HUDEP-2 (cell line): ENCODE measurements around the gene ARMH2.
"Not testable (repeated sequence)": the region's sequence is repeated elsewhere in the genome, so short reads cannot be mapped to it uniquely, and the experiment has no call there.

Experiments
- DNase-seq, 76 experiments: peaks; one replicate each; lab custom pipeline; 2025; ENCODE audit not compliant: unreplicated experiment in 76 of 76; lab: John Stamatoyannopoulos, UW

ARMH2 gene

DNA sequence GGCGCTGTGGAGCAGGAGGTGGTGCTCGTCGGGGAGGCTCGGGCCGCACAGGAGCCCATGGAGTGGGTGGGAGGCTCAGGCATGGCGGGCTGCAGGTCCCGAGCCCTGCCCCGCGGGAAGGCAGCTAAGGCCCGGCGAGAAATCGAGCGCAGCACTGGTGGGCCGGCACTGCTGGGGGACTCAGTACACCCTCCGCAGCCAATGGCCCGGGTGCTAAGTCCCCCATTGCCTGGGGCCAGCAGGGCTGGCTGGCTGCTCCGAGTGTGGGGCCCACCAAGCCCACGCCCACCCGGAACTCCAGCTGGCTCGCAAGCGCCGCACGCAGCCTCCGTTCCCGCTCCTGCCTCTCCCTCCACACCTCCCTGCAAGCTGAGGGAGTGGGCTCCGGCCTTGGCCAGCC lies 32.7 kb downstream of the ARMH2 start:
- DNase-seq: not testable (repeated sequence)

DNA sequence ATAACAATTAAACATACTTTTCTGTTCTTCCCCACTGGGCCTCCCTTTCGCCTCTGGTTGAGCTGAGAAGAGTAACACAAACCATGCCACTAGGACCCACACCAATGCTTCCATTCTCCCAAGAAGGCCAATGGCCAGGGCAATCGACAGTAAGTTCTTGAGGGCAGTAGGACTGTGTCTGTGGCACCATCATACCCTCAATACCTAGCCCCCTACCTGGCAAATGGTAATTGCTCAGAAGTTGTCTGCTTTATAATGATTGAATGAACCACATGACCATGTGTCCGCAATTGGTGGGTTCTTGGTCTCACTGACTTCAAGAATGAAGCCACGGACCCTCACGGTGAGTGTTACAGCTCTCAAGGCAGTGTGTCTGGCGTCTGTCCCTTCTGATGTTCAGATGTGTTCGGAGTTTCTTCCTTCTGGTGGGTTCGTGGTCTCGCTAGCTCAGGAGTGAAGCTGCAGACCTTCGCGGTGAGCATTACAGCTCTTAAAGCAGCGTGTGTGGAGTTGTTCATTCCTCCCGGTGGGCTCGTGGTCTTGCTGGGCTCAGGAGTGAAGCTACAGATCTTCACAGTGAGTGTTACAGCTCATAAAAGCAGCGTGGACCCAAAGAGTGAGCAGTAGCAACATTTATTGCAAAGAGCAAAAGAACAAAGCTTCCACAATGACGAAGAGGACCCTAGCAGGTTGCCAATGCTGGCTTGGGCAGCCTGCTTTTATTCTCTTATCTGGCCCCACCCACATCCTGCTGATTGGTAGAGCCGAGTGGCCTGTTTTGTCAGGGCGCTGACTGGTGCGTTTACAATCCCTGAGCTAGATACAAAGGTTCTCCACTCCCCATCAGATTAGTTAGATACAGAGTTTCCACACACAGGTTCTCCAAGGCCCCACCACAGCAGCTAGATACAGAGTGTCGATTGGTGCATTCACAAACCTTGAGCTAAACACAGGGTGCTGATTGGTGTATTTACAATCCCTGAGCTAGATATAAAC lies 33.6 kb downstream of the ARMH2 start:
- not testable (repeated sequence) for DNase-seq

DNA sequence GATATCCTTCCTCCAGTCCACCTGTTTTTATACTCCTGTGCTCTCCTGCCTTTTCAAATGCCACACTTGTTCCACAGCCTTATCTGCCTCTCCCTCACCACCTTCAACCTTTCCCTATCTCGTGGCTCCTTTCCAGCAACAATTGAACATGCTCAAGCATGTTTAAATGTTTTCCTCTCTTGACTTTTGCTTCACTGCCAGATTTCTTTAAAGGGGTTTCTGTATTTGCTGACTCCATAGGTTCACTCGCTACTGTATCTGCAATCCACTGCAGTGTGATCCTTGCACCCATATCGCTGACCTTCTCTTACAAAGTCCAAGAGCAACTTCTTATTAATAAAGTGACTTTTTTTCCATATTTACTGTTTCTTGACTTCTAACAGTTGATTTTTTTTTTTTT lies 35.1 kb downstream of the ARMH2 start:
- DNase-seq: peak in 15 of 76 experiments; percentile 11 to 51 (median 27)

DNA sequence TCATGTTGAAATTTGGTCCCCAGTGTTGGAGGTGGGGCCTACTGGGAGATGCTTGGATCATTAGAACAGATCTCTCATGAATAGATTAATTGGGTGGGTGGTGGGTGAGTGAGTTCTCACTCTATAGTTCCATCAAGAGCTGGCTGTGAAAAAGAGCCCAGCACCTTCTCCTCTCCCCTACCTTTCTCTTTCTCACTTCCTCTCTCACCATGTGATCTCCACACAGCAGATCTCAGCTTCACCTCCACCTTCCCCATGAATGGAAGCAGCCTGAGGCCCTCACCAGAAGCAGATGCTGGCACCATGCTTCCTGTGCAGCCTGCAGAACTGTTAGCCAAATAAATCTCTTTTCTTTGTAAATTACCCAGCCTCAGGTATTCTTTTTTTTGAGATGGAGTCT lies 36.9 kb downstream of the ARMH2 start:
- DNase-seq: no peak

DNA sequence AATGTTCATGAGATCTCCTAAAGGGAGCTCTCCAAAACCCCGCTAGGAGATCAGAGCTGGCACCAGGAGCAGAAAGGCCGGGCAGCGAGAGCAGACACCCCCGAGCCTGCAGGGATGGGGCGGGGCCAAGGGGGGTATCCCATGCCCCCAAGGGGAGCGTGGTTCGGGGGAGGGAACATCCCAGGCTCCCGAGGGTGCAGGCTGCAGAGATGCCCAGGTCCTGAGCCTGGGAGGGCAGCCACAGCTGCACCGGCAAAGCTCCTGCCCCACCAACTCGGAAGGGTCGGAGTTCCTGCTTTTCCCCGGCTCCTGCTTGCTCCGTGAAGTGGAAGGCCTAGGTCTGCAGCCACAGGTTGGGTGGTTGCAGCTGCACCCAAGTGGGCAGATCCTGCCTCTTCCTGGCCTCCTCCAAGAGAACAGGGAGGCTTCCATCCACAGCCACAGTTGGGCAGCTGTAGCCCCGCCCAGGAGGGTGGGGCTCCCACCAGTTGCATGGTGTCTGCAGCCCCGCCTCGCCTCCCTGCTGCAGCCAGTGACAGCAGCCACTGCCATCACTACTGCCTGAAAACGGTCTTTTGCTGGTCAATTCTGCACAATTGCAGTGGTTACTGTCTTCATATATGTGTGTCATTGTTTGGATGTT lies 37.4 kb downstream of the ARMH2 start:
- DNase-seq: peak in 46 of 76 experiments; percentile 19 to 62 (median 41)

DNA sequence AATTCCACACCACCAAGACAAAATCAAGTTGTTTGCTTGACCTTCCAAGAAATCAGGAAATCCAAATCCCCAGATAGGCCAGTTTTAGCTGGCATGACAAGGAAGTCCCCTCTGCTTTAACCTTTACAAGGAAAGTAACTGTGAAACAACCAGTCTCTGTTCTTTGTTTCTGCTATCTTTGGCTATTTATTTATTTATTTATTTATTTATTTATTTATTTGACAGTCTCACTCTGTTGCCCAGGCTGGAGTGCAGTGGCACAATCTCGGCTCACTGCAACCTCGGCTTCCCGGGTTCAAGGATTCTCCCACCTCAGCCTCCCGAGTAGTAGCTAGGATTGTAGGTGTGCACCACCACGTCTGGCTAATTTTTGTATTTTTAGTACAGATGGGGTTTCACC lies 38.5 kb downstream of the ARMH2 start:
- no peak for DNase-seq

DNA sequence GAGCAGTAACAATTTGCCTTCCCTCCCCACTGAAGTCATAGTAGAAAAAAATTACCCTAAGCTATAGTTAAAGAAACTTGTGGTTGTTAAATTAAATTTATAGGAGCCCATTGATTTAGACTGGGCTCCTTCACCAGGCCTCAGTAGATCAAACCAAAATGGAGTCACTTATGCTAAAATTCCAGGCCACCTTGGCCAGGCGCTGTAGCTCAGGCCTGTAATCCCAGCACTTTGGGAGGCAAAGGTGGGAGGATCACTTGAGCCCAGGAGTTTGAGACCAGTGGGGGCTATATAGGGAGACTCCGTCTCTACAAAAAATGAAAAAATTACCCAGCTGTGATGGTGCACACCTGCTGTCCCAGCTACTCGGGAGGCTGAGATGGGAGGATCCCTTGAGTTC lies 39.0 kb downstream of the ARMH2 start:
- DNase-seq: no peak

DNA sequence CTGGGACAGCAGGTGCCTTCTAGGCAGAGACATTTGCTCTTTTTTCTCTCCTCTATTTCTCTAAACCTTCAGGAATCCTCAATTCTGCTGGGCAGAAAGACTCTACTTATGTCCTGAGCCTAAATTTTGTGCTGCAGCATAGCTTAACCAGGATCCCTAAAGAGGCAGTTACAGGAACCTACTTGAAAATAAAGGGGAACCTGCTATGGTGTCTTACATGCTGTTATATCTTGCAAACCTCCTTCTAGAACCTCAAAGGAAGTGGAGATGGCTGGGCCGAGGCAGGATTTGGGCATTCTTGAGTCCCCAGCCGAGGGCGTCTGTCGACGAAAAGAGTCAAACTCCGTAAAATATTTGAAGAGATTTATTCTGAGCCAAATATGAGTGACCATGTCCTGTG lies 41.1 kb downstream of the ARMH2 start:
- no peak for DNase-seq

DNA sequence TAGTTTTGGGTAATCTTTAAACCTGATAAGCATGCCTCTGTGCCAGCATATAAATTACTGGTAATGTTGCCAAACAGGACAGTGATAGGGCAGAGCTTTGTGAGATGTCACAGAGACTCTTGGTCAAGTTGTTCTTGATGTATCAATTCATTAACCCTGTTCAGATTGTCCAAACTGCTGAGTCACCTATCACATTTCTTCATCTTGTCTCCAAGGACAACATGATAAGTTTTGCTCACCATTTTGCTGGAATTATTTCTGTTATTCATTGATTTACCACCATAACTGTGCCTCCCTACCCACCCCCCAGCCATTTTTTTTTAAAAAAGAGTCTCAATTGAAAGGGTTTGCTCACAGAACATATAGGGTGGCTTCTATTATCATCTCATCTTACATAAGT lies 43.4 kb downstream of the ARMH2 start:
- peak in 32 of 76 experiments; percentile 8 to 68 (median 48) for DNase-seq

DNA sequence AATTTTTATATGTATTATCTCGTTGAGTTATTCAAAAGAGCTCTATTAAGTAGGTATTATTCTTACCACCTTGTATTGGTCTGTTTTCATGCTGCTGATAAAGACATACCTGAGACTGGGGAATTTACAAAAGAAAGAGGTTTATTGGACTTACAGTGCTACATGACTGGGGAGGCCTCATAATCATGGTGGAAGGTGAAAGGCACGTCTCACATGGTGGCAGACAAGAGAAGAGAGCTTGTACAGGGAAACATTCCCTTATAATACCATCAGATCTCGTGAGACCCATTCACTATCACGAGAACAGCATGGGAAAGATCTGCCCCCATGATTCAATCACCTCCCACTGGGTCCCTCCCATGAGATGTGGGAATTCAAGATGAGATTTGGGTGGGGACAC lies 44.3 kb downstream of the ARMH2 start:
- DNase-seq: not testable (repeated sequence)

DNA sequence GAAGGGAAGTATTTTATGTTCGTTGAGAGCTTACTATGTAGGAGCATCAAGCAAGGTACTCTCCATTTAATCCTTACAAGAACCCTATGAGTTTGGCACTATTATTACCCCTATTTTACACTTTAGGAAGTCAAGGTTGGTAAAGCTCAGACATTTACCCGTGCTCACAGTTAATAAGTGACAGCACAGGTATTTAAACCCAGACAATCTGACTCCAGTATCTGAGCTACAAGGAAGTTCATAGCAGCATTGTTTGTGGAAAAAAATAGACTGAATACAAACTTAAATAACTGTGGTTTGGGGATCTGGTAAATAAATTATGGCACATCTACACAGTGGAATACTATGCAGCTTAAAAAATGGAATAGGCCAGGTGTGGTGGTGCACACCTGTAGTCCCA lies 45.2 kb downstream of the ARMH2 start:
- DNase-seq: no peak

DNA sequence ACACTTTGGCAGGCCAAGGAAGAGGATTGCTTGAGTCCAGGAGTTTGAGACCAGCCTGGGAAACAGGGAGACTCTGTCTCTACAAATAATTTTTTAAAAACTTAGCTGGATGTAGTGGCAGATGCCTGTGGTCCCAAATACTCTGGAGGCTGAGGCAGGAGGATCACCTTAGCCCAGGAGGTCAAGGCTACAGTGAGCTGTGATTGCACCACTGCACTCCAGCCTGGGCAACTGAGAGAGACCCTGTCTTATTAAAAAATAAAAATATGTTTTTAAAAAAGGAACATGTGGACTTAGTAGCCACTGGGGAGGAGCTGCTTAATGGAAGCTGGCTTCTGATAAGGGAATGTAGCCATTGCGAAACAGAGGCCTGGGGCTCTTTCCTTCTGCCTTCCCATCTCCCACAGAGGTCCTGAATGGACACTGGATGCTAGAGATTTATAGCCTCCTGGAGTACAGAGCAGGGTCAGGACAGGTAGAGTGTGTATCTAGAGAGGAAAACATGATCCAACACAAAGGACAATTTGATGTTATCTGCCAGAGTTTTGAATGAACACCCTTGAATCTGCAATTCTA lies 45.7 kb downstream of the ARMH2 start:
- DNase-seq: no peak

DNA sequence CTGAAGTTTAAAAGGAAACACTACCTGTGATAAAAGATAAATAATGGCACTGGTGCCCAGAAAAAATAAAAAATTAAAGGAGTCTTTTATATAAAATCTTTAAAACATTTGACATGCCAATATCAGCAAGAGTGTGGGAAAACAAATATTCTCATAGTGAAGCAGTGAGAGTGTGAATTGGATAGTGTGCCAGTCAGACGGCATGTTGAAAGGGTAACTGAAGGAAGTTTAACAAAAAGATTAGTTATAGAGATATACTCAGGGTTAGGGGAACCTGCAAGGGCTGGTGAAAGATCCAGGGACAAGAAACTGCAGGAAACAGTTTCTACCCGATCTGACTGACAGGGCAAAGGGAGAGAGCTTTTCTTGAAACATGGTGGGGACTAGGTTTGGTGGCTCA lies 46.2 kb downstream of the ARMH2 start:
- no peak for DNase-seq

DNA sequence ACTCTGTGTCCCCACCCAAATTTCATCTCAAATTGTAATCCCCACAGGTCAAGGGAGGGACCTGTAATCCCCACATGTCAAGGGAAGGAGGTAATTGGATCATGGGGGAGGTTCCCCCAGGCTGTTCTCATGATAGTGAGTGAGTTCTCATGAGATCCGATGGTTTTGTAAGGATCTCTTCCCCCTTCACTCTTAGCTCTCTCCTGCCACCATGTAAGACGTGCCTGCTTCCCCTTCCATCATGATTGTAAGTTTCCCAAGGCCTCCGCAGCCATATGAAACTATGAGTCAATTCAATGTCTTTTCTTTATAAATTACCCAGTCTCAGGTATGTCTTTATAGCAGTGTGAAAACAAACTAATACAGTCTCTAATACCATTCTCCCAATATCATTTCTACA lies 47.8 kb downstream of the ARMH2 start:
- DNase-seq: not testable (repeated sequence)

DNA sequence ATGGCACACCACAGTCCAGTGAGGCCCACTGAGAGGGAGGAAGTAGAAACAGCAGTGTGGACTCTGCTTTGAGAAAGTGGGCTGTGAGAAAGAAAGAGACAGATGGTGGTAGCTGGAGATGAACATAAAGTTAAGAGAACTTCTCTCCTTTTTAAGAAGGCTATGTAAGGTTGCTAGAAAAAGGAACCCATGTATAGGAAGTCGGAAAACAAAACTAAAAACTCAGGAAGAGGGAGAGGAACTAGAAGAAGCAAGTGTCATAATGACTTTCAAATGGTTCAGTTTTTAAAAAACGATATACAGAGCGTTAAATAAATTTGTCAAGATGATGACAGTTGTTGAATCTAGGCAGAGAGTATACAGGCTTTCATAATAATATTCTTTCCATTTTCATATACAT lies 49.4 kb downstream of the ARMH2 start:
- DNase-seq: no peak
